Astrocyte of the cerebellum (primary cell): ENCODE data around the gene YBX1.

ENCODE experiments used
- DNase-seq: peaks from one replicate; pipeline ENCODE4 v3.0.0-alpha.2; 2011; ENCODE audit warnings: low read depth
- H3K4me3 ChIP-seq: 2 replicates; pipeline ENCODE4 v1.5.1; 2011; ENCODE audit warnings: mild to moderate bottlenecking, low read depth, low read length, moderate library complexity
- in situ Hi-C: cut with HindIII; loops from 2 replicates; pipeline ENCODE4 v1.10.0; 2017; ENCODE audit warnings: low sequenced_read_pairs
- TF ChIP-seq, protein P1 (sequence below): IDR thresholded peaks from 2 replicates; pipeline ENCODE4 v1.5.1; 2012; ENCODE audit warnings: low read length, low read depth, moderate library complexity, mild to moderate bottlenecking; ENCODE audit errors: missing control alignments

Gene YBX1

DNA sequence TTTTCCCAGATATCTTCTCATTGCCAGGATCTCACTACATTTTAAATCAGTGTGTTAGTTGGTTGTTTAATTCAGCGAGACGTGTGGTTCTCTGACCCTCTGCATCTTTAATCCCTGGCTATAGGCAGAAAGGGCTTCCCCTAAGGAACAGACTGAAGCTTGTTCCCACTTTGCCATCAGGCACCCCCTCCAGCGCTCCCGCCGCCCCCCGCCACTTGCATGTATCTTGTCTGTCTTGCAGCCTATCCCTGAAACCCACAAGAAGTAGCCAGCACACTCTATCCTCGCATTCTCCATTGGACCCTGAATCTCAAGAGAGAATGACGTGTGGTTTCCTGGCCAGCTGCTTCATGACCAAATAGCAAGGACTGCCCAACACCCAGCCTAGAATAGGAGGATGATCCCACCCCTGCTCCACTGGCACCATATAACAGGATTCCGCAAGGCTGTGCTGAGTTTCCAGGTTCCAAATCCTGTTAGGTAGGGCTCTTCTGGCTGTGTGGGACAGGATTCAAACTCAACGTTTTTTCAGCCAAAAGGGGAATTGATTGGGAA lies 50.0 kb downstream of the YBX1 start:
- in situ Hi-C loops = no loop called here
- no peak for DNase-seq
- TF ChIP-seq, protein P1, sequence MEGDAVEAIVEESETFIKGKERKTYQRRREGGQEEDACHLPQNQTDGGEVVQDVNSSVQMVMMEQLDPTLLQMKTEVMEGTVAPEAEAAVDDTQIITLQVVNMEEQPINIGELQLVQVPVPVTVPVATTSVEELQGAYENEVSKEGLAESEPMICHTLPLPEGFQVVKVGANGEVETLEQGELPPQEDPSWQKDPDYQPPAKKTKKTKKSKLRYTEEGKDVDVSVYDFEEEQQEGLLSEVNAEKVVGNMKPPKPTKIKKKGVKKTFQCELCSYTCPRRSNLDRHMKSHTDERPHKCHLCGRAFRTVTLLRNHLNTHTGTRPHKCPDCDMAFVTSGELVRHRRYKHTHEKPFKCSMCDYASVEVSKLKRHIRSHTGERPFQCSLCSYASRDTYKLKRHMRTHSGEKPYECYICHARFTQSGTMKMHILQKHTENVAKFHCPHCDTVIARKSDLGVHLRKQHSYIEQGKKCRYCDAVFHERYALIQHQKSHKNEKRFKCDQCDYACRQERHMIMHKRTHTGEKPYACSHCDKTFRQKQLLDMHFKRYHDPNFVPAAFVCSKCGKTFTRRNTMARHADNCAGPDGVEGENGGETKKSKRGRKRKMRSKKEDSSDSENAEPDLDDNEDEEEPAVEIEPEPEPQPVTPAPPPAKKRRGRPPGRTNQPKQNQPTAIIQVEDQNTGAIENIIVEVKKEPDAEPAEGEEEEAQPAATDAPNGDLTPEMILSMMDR = no peak
- no peak overlapping the region for H3K4me3 ChIP-seq

DNA sequence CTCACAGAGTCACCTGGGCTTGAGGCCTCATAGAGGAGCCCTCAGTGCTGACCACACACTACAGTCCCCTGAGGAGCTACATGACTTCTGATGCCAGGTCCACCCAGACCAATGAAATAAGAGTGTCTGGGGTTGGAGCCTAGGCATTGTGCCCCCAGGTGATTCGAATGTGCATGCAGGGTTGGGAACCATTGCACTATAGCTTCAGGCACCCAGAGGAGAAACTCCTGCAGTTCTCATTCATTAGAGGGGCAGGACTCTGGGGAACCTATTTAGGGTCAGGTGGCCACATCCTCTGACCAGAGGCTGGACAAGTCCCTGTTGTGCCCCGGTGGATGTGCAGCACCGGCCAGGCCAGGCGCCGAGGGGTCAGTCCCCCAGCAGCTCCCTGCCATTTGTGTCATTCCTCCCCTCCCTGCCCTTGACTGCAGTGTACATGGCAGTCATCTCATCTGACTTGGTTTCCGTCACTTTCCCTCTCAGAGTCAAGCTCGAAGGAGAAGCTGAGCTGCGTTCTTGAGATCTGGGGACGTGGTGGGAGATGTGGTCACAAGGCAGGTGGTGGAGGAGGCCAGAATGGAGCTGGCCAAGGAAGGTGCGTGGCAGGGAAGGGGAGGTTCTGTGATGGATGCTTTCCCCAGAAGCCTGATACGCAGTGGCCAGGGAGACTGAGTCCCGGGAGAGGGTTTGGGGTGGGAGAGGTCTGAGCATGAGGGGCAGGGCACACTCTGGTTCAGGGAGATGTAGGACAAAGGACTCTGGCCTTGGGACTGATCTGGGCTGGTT lies 51.4 kb downstream of the YBX1 start:
- DNase-seq = no peak
- TF ChIP-seq, protein P1 = no peak
- no peak overlapping the region for H3K4me3 ChIP-seq
- in situ Hi-C loops = no loop called here

DNA sequence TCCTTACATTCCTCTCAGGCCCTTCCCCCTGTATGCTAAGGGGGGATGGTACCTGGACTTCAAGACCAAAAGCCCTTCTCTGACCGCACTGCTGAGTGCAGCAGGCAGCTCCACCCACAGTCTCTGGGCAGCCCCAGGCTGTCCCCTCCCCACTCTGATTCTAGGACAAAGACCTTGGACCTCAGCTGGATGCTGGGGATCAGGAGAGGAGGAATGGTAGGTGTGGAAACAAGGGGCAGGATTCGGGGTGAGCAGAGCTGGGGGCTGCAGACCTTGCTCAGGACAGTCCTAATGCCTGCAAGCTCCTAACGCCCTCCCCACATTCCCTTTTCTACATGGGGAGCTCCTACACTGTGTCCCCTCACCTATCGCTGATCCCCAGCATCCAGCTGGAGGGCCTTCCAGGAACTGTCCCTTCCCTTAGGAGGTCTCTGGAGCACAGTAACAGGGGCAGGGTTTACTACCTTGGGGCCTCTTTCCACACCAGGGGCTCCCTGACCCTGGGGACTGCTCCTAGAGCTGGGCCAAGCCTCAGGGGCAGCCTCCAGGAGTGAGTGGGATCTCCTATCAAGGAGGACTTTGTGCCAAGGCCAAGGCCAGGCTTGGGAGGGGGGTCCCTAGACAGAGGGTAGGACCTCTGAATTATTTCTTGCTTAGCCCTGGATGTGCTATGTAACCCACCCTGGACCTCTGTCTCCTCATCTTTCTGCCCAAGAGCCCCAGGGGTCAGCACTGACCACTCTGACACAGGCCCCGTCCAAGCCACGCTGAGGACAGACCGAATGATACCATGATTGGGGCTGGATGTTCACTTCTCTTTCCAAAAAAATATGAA lies 52.2 kb downstream of the YBX1 start:
- no peak overlapping the region for H3K4me3 ChIP-seq
- TF ChIP-seq, protein P1 = no peak
- DNase-seq = no peak
- in situ Hi-C loops = no loop called here

DNA sequence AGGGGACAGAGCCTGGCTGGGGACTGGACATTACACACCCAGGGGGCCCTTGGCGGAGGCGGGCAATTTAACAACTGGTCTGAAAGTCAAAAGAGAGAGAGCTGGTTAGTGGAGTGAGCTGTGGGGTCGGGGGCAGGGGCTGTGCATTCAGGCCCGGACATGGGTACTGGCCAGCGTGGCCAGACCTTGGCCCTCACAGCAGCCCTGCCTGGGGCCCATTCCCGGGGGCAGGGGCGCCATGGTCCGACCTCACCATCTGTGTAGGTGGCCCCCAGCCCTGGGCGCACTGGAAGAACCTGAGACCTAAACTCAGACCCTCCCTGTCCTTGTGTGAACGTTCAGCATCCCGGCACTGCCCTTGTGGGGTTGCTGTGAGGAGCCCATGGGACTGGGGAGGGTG lies 52.8 kb downstream of the YBX1 start:
- DNase-seq = no peak
- in situ Hi-C loops = no loop called here

DNA sequence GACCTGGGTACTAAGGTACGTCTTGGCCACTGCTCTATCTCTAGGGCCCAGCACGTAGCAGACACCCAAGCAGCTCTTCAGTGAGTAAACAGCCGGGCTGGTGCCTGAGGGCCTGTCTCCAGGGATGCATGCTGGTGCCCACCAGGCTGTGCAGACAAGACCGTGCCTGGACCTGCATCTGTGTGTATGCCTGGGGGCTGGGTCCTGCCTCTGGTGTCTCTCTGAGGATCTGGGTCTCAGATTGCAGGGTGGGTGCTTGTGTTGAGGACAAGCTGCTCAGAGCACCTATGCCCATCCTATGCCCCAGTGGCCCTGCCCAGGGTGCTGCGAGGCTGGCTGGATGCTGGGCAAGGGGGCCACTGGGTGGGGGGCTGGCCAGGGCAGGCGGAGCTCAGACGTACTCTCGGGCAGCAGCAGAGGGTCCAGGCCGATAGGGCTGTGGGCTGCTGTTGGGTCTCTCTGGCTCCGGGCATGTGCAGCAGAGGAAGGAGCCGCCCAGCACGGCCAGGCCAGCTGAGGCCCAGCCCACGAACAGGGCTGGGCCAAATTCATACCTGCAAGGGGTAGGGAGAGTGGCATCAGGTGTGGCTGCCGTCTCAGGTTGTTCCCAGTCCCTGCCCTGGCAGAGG lies 53.4 kb downstream of the YBX1 start:
- no peak for DNase-seq

More for the DNA sequence above, 52.8 kb downstream of the YBX1 start:
- TF ChIP-seq, protein P1 = no peak
- H3K4me3 ChIP-seq = no peak overlapping the region

More for the DNA sequence above, 53.4 kb downstream of the YBX1 start:
- no peak overlapping the region for H3K4me3 ChIP-seq
- TF ChIP-seq, protein P1 = no peak
- in situ Hi-C loops = no loop called here
